NCI-H524 (cell line): ENCODE results near the gene OR6C76.
"Not testable (repeated sequence)": the region's sequence is repeated elsewhere in the genome, so short reads cannot be mapped to it uniquely, and the experiment has no call there.

ENCODE experiments used
- DNase-seq, 2 experiments: peaks; one replicate each; lab custom pipeline; 2025; lab: John Stamatoyannopoulos, UW

The OR6C76 gene

DNA sequence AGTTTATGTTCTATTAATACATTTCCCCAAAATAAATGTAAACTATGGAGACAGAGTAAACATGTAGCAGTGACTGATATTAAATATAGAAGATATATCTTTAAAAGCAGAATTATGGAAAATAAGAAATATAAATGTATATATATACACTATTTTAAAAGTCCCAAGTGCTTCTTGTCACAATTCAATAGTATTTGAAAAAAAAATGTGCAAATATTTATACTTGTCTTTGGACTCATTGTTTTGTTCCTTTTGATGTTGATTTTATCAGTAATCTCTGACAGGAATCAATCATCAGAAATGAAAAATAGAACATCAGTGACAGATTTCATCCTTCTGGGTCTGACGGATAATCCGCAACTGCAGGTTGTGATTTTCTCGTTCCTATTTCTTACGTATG, at the start of gene OR6C76:
Gene OR6C76, plus strand, starts transcription at position 301 of the 400 bp plus-strand sequence. Its CDS starts 0 bp downstream, at position 301.
- DNase-seq: no peak

DNA sequence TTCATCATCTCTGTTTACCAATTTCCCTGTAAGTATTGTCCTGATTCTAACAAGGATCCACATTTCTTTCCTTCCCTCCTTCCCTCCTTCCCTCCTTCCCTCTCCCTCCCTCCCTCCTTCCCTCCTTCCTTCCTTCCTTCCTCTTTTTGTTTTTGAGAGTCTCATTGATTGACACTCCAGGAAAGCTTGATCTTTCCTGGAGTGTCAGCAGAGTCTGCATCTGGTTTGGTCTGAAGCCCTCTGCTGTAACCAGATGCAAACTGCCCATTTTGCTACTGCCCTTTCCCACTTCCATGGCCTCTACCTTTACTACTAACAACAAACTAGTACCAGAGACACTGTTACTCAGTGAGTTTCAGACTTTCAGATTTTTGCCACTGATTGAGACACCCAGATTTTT, 40.2 kb upstream of the OR6C76 start:
- no peak for DNase-seq

DNA sequence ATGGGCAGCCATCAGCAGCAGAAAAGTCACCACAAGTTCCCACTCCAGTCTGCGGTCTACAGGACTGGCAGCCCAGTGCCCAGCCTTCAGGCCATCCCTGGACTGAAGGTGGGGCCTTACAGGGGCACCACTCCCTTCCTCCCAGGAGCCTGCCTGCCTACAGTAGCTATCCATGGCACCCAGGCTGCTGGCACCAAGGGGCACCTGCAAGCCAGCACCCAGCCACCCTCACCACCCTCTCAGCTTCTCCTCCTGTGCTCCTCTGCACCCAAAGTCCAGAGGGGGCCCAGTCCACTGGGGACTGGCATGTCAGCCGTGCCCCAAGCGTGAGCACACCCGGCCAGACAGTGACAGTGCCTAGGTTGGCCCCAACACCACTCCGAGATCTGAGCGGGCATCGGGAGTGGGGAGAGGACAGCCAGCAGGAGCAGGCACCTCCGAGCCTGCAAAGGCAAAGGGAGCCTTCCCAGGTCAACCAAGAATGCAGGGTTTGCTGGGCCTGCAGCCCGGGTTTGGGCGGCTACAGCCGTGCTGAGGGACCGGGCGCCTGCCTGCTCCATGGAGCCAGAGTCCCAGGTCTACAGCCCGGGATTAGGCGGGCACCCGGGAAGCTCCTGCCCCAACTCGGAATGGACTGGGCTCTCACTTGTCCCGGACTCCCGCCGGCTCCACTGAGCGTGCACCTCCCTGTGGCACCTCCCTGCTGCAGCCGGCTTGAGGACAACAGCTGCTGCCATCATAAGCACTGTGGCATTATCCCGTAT, 33.8 kb upstream of the OR6C76 start:
- DNase-seq: no peak

DNA sequence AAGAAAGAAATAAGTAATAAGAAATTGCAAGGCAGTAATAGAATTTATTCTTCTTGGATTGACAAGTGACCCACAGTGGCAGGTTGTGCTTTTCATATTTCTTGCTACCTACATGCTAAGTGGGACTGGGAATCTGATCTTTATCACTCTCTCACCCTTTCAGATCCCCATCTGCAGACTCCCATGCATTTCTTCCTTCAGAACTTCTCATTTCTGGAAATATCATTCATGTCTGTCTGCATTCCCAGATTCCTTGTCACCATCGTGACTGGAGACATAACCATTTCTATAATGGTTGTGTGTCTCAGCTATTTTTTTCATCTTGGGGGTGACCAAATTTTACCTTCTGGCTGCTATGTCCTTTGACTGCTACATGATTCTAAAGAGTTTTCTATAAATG, 29.7 kb upstream of the OR6C76 start:
- no peak for DNase-seq

DNA sequence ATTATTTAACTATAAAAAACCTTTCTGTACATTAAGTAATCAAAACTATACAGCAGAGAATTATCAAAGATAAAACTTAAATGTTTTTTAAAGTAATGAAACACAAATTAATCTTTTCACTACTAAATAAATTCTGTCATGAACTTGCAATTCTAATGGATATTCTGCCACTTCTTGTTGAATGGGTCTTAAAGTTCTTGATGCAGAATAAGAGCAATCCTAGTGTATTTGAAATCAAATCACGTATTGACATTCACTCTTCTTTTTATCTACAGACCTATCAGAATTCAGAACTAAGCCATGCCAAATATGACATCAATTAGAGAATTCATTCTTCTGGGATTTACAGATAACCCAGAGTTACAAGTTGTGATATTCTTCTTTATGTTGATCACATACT, 25.8 kb upstream of the OR6C76 start, which contains the start of gene OR6C65:
Gene OR6C65, plus strand, starts transcription at position 301 of the 400 bp plus-strand sequence. Its CDS starts 0 bp downstream, at position 301.
- DNase-seq: no peak

DNA sequence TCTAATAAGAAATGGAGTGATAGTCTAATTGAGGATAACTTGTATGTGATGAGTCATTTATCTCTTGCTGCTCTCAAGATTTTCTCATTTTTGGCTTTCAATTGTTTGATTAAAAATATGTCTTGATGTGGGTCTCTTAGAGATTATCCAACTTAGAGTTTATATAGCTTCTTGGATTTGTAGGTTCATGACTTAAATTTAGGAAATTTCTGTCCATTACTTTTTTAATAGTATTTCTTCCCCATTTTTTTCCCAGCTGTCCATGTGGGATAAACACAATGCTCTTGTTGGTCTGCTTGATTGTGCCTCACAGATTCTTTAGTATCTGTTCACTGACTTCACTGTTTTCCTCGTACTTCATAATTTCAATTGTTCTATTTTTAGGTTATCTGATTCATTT, 18.2 kb upstream of the OR6C76 start:
- no peak for DNase-seq

DNA sequence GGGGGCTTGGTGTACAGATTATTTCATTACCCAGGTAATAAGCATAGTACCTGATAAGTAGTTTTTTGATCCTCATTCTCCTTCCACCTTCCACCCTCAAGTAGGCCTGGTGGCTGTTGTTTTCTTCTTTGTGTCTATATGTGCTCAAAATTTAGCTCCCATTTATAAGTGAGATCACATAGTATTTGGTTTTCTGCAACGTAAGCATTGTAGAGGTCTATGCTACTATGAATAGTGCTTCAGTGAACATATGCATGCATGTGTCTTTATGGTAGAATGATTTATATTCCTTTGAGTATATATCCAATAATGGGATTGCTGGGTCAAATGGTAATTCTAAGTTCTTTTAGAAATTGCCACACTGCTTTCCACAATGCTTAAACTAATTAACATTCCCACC, 16.9 kb upstream of the OR6C76 start:
- not testable (repeated sequence) for DNase-seq

DNA sequence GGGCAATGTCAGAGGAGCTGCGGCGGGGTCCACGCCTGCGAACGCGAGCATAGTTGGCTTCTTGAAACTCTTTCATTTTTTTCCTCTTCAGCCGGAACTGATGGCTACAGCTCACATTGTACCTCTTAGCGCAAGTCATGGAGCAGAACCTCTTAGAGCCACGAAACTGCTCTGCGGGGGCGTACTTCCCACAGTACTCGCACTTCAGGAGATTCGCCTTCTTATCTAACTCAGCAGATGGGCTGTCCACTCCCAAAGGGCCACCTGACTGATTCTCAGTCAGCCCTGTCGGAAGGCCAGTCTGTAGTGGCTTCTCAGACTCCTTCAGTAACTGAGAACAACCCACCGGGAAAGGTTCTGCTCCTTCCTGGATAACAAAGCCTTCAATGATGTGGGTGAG, 13.9 kb upstream of the OR6C76 start:
- not testable (repeated sequence) for DNase-seq

DNA sequence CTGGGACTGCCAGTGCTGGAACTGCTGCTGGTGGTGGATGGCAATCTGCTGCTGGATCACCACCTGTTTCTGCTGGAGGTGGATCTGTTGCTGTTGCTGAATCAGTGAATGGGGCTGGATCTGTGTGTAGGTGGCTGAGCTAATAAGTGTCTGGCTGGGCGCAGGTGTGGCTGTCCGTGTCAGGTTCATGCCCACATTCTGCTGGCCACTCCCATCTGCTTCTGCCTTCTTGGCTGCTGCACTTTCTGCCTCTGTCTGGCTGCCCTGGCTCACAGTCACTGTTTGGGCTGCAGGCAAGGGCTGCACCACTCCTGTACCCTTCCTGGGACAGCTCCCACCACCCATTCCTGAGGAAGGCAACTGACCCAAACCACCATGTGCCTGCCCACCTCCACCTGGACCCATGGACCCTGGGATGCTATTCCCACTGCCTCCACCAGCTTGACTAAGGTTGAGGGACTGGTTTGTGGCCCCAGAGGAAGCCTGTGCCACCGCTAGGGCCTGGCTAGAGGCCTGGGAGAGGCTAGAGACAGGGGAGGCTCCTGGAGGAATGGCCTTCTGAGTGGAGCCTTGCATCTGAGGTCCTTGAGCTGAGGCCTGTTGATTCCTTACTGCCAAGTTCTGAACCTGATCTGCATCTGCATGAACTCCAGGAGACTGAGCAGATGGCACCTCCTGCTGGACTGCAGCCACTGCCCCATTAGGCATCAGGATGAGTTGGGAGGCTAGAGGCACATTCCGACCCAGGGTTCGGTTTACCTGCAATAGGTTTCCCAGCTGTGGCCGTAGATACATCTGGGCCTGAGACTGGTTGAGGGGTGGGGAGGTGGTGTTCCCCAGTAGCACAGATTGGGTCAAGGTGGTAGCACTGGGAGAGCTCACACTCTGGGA, 12.3 kb upstream of the OR6C76 start:
- DNase-seq: not testable (repeated sequence)

DNA sequence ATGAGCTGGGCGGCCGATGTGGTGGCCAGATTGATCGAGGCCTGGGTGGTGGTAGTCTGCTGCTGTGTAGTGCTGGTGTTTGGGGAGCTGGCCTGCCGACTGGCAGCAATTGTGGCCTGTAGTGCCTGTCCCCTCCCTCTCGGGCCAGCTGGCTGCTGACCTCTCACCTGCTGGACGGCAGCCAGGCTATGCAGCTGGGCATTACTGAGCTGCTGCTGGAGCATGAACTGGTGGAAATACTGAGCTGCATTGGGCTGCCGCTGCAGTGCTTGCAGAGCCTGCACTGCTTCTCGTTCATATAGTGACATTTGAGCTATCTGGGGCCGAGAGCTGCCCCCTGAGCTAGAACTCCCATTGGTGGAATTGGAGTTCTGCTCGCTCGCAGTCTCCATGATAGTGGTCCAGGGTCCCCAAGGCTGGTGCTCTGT, 11.6 kb upstream of the OR6C76 start:
- DNase-seq: not testable (repeated sequence)

DNA sequence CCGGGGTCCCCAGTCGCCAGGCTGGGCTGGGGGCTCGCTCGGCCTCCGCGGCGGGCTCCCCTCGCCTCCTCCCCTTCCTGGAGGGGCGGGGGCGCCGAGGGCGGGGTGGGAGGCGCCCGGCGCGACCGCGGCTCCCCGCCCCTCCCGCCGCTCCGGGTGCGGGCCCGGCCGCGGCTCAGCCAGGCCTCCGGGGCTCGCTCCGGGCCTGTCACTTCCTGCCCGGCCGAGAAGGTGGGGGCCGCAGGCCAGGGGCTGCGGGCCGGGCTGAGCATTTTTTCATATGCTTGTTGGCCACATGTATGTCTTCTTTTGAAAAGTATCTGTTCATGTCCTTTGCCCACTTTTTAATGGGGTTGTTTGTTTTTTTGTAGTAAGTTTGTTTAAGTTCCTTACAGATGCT, 11.2 kb upstream of the OR6C76 start:
- DNase-seq: not testable (repeated sequence)

DNA sequence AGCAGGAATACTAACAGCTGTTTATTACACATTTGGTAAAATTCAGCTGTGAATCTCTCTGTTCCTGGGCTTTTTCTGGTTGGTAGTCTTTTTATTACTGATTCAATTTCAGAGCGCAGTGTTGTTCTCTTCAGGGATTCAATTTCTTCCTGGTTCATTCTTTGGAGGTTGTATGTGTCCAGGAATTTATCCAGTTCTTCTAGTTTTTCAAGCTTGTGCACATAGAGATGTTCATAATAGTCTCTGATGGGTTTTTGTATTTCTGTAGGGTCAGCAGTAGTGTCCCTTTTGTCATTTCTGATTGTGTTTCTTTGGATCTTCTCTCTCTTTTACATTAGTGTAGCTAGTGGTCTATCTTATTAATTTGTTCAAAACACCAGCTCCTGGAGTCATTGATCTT, 9.1 kb upstream of the OR6C76 start:
- DNase-seq: no peak

DNA sequence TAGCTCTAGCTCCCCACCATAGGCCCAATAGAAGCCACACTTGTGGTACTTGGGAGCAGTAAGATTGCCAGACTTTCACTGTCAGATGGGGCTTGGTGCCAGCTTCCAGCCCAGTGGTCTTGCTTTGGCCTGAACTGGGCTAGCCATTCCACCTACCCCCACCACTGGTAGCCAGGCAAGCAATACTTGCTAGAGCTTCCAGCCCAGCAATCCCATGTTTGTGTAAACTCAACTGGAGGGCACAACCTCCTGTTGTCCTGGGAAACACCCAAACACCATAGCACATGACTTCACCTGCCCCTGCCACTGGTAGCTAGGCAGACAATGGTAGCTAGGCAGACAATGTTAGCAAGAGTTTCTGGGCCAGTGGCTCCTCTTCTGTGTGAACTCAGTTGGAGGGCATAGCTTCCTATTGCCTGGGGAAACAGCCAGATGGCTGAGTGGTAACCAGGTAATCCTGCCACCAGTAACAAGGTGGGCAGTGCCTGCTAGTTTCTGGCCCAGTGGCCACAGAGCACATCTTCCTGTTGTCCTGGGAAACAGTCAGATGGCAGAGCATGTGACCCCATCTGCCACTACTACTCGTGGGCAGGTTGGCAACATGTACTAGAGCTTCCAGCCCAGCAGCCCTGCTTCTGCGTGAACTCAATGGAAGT, 5.6 kb upstream of the OR6C76 start:
- DNase-seq: no peak

DNA sequence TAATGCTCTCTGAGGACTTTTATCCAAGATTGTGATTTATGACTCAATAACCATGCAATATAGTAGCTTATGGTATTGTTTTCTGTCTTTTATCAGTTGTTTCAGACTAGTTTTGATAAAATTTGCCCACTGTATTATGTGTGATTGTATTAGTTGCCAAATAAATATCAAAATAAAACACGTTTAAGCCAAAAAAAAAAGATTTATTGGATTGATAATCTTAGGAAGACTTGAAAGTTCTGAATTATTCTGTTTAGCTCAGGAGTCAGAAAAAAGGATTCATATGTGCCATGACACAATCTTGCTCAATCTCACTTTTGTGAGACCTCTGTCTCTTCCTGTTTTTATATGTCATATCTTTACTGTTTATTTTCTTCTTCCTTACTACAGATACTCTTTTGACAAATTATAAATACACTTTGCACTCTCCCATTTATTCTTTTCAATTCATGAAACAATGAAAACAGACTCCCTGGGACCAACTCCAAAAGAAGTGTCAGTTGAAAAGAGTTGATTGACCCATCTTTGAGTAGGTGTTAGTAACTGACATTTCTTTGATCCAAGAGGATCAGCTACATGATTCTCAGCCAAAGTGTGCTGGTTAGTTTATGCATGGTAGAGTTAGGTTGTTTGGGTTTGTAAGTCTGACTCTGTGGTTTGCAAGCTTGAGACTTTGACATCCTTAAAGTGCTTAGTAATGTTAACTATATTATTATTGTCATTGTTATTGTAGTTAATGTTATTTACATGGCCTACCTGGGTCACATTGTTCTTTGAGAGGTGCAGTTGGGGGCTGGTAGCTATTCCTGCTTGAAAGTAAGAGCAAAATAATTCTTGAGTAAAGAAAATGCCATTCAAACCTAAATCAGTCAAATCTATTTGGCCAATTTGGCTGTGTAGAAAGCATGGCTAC, 2.5 kb downstream of the OR6C76 start:
- no peak for DNase-seq

DNA sequence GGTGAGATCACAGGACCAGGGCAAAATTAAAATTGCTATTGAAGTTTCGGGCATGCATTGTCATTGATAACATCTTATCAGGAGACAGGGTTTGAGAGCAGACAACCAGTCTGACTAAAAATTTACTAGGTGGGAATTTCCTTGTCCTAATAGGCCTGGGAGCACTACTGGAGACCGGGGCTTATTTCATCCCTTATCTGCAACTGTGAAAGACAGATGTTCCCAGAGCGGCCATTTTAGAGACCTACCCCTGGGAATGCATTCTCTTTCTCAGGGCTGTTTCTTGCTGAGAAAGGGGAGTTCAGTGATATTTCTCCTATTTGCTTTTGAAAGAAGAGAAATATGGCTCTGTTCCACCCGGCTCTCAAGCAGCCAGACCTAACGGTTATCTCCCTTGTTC, 15.2 kb downstream of the OR6C76 start:
- not testable (repeated sequence) for DNase-seq

DNA sequence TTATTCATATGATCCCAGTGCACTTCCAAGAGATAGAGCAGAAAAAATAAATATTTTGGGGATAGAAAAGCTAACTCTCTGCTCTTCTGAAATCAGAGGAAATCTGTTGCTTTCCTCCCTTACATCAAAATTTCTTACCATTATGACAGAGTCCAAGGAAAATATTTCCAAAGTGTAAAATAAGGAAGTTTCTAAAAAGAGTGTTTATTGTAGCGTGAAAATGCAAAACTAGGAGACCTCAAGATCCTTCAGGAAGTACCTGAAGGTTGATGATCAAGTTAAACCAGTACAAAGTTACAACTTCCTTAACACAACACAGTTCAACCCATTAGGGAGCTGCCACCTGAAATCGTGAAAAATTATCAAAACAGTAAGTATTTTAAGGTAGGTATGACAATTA, 17.7 kb downstream of the OR6C76 start, which contains the start of gene OR6C2:
Gene OR6C2, plus strand, starts transcription at position 301 of the 400 bp plus-strand sequence. CDS start 8,138 bp downstream, outside the sequence.
- no peak for DNase-seq

DNA sequence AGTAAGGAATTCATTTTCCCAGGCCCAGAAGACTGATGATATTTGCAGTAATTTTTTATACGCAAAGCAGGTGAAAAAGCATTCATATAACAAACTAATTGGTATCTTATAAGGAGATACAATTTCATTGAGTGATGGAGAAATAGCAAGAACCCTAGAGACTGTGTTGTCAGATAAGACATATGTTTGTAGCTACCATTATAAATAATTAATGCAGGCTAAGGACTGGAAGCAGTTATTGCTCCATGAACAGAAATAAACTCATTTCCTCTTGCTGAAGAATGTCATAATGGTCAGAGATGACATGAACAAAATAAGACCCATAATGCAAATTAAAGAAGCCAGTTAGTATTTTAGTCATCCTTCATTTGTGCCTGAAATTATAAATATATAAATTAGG, 19.3 kb downstream of the OR6C76 start:
- no peak for DNase-seq

DNA sequence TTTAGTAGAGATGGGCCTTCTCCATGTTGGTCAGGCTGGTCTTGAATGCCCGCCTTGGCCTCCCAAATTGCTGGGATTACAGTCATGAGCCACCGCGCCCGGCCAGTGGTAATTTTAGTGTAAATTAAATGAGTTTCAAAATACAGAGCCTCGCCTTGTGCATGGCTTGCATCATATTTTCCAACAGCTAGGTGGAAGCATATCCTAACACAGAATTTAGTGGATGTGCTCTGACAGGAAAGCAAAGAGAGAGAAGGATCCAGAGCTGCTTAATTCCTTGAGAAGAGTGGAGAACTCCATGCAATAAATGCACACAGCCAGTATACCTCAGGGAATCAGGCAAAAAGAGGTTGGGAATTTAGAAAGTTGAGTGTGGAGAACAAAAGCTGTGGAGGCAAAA, 20.3 kb downstream of the OR6C76 start:
- no peak for DNase-seq

DNA sequence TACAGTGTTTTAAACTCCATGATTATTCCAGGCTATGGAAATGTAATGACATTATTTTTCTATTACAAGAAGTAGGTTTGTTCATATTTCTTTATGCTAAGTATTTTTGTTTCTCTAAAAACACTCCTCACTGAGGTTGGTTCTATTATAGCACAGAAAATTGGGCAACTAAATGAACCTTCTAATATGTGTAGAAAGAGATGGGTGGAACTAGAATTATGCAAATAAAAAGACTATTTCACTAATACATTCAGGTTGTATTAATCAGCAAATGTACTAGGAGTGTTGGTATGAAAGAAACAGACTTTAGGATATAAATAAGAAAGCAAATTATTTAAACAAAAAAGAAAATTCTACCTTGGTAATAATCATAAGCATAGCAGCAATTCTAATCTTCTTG, 22.8 kb downstream of the OR6C76 start:
- no peak for DNase-seq

DNA sequence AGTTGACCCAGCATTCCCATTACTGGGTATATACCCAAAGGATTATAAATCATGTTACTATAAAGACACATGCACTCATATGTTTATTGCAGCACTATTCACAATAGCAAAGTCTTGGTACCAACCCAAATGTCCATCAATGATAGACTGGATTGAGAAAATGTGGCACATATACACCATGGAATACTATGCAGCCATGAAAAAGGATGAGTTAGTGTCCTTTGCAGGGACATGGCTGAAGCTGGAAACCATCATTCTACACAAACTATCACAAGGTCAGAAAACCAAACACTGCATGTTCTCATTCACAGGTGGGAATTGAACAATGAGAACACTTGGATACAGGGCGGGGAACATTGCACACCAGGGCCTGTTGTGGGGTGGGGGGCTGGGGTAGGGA, 38.9 kb downstream of the OR6C76 start:
- DNase-seq: not testable (repeated sequence)

DNA sequence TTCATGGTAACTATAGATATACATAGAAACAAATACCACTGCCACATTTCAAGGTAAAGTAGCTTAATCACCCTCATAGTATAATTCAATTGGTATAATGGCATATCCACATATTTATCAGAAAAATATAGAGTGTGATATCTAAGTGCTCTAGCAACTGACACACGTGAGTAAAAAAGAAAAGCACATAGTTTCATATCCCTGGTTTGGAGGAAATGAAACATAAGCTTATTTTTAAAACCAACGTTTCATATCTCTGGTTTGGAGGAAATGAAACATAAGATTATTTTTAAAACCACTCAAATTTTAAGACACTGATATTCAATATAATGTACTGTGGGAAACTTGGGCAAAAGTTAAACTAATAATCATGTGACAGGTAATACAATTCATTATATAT, 41.8 kb downstream of the OR6C76 start:
- no peak for DNase-seq
